Epithelial cell of prostate (primary cell): ENCODE measurements around the gene ARRDC5.
"Not testable (repeated sequence)": the region's sequence is repeated elsewhere in the genome, so short reads cannot be mapped to it uniquely, and the experiment has no call there.

ENCODE experiments used
- DNase-seq: peaks from one replicate; pipeline ENCODE4 v3.0.0-alpha.2; 2011; ENCODE audit warnings: low read depth, low spot score
- H3K27ac ChIP-seq: fragments of 450-650 bp; 2 replicates; pipeline ENCODE4 v1.5.1; 2017; ENCODE audit warnings: mild to moderate bottlenecking

Gene ARRDC5

DNA sequence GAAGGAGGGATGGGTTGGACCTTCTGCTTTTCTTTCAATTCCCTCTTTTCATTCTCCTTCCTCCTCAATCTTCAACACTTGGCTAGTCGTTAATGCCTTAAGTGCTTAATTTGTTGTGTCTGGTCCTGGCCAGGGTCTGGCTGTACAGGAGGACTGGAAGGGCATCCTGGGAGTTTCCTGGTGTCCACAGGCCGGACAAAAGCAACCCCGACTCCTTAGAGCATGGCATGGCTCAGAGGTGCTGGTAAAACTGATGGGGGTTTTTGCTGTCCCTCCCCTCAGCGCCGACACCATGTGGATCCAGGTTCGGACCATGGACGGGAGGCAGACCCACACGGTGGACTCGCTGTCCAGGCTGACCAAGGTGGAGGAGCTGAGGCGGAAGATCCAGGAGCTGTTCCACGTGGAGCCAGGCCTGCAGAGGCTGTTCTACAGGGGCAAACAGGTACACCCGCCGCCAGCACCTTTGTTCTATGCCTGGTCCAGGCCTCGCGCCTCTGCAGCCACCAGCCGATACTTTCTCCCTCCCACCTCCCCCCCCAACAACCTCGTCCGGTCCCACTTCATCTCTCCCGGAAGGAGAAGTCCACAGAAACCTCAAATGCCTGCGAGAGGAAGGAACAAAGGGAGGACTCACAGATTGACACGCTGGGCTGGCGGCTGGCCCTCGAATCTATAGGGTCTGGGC, 8.0 kb upstream of the ARRDC5 start:
- DNase-seq, result no peak

DNA sequence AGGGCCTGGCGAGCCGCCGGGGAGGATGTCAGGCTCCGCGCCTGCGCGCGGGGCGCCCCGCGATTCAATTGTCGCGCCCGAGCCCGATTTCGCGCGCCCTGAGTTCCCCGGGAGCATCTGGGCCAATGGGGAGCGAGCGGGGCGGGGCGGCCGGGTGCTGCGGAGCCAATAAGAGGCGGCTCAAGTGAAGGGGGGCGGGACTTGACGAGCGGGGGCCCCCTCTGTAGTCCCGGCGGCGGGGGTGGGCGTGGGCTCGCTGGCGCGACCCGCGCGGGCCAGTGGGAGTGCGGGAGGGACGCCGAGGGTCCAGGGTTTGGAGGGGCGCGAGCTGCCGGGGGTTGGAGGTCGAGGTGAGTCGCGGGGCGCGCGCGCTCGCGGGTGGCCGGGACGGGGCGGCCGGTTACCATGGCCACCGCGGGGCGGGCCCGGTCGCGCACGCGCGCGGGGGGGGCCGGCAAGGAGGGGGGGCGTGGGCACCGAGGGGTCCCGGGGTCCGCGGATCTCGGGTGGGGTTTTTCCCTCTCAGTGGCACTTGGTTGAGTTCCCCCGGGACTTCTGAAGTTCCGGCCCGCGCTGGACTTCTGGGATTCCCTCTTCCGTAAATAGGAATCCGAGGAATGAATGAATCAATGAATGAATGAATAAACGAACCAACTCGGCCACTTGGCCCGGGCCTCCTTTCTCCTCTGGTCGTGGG, 7.3 kb upstream of the ARRDC5 start:
- H3K27ac ChIP-seq, result peak overlapping the region; percentile 80
- DNase-seq, result peak; percentile 55

More for the DNA sequence above, 8.0 kb upstream of the ARRDC5 start:
- H3K27ac ChIP-seq, result peak overlapping the region; percentile 80

DNA sequence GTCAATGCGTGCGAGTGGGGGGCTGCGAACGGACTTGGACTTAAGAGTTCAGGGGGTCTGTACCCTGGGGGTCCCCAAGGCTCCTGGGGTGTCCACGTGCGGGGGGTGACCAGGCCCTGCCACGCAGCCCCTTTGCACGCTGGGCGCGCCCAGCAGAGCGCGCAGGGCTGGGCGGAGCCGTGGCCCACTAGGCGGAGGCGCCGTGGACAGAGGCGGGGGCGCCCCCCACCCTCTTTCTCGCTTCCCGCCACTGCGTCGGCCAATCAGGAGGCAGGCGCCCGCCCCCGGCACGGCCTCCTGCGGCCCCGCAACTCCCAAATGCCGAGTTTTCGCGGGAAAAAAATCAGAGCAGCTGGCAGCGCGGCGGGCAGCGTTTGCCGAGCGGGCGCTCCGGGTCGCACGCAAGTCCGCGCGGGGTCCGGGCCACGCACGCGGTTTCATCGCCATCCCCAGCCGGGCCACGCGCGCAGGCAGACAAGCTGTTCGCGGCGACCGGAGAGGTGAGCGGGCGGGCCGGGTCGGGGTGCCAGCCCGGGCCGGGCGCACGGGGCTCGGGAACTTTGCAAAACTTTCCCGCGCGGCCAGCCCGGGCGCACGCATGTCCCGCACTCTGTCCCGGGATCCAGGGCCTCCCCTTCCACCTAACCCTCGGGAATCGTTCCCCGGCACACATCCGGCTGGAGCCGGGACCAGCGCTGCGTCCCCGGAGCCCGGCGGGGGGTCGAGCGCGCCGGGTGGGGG, 6.6 kb upstream of the ARRDC5 start, which contains the start of gene UHRF1:
Gene UHRF1 (plus strand): TSS at position 346 of the 741 bp plus-strand sequence. CDS start 1,385 bp downstream, outside the sequence.
- no peak for DNase-seq
- H3K27ac ChIP-seq, result peak within 1 kb of the TSS; percentile 80

DNA sequence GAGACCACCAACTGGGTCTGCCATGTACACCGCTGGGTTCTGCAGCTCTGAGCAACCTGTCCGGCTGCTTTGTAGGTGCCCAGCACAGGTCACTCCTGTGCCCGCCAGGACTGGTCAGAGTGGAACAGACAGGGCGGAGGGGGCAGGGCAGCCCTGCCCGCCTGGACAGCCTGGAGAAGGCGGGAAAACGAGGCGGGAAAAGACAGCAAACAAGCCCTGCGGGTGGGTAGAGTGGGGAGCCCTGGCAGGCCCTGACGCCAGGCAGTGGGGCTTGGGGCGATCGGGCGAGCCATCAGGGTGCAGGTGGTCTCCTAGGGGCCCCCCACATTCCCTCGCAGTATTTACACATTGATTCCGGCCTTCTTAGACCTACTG, 6.1 kb upstream of the ARRDC5 start:
- DNase-seq, result no peak
- no peak overlapping the region for H3K27ac ChIP-seq

DNA sequence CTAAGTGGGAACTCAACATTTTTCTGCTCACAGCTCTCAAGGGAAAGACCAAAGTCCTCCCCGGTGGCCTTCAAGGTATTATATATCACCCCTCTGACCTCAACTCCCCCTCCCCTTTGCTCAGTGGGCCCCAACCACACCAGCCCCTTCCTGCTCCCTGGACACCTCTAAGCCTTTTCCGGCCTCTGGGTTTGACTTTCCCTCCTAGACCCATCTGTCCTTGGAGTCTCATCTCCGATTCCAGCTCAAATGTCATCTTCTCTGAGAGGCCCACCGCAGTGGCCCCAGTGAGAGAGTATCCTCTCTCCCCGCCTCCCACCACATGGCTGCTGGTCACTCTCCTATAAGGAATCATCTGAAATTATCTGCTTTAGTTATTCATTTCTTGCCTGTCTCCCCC, 5.7 kb upstream of the ARRDC5 start:
- no peak overlapping the region for H3K27ac ChIP-seq

DNA sequence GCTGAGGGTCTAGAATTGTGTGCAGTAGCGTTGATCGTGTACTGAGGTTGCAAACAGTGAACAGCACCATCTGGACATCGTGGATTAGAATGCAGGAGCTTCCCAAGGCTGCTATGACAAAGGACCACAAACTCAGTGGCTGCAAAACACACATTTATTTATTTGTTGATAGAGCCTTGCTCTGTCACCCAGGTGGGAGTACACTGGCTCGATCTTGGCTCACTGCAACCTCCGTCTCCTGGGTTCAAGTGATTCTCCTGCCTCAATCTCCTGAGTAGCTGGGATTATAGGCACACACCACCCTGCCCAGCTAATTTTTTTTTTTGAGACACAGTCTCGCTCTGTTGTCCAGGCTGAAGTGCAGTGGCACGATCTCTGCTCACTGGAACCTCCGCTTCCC, 4.3 kb upstream of the ARRDC5 start:
- no peak for DNase-seq
- no peak overlapping the region for H3K27ac ChIP-seq

More for the DNA sequence above, 5.7 kb upstream of the ARRDC5 start:
- DNase-seq, result no peak

DNA sequence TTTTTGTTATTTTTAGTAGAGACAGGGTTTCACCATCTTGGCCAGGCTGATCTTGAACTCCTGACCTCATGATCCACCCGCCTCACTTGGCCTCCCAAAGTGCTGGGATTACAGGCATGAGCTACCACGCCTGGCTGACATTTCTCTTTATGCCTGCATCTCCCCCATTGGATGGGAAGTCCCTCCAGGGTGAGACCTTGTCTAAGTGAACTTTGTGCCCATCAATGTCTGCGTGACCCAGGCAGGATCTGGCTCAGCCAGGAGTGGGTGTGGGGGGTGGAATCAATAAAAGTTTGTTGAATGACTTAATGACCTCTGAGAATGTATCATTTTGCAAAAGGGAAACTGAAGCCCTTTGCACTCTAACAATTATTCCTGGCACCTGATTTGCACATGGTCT, 1.8 kb upstream of the ARRDC5 start:
- no peak for DNase-seq
- H3K27ac ChIP-seq, result no peak overlapping the region

DNA sequence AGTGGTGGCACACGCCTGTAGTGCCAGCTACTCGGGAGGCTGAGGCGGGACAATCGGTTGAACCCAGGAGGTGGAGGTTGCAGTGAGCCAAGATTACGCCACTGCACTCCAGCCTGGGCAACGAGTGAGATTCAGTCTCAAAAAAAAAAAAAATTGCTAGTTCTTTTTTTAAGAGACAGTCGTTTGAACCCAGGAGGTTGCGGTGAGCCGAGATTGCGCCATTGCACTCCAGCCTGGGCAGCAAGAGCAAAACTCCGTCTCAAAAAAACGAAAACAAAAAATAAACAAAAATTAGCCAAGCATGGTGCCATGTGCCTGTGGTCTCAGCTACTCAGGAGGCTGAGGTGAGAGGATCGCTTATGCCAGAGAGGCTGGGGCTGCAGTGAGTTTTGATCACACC, 1.8 kb downstream of the ARRDC5 start:
- not testable (repeated sequence) for DNase-seq, H3K27ac ChIP-seq

DNA sequence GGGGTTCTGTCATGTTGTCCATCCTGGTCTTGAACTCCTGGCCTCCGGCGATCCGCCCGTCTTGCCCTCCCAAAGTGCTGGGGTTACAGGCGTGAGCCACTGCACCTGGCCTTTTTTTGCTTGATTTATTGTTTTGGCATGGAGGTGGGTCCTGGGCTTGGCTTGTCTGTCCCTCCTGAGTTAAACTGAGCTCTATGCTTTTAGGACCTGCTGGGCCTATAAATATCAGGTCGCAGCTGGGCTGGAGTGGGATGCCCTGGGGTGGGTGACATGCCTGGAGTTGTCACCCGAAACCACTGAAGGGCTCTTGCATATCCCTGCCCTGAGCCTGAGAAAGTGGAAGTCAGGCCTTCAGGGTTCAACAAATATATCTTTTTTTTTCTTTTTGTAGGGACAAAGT, 5.5 kb downstream of the ARRDC5 start:
- H3K27ac ChIP-seq, result no peak overlapping the region
- no peak for DNase-seq

DNA sequence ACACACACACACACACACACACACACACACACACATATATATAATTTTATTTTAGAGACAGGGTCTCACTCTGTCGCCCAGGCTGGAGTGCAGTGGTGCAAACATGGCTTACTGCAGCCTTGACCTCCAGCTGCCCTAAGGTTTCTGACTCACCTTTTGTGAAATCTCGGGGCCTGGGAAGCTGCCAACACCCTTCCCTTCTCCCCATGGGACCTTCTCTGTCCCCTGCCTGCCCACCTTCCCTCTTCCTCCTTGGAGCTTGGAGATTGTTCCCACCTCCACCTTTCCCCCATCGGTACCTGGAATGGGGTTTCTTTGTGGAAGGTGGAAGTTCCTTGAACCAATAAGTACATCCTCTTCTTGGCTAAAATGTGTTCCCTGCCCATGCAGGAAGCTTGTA, 6.3 kb downstream of the ARRDC5 start:
- H3K27ac ChIP-seq, result no peak overlapping the region
- DNase-seq, result no peak

DNA sequence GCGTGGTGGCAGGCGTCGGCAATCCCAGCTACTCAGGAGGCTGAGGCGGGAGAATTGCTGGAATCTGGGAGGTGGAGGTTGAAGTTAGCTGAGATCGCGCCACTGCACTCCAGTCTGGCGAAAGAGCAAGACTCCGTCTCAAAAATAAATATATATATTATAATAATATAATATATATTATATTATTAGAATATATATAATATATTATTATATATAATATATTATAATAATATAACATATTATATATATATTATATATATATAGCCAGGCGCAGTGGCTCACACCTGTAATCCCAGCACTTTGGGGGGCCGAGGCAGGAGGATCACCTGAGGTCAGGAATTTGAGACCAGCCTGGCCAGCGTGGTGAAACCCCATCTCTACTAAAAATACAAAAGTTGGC, 9.7 kb downstream of the ARRDC5 start:
- DNase-seq, H3K27ac ChIP-seq: not testable (repeated sequence)

DNA sequence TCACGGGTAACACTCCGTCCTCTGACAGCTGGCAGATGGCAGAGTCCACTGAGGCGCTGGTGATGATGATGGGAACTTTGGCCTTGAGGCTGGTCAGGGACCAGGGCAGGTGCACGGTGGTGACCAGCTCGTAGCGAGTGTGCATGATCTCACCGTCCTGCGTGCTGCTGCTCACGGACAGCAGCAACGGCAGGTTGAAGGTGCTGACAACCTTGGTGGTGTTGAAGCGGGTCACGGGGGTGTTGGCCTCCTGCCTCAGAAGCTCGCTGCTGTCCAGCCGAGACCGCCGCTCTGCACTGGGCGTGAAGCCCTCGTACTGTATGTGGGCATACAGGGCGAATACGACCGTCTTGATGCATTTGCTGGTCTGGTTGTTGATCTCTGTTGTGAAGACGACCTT, 11.6 kb downstream of the ARRDC5 start:
- DNase-seq, result no peak
- no peak overlapping the region for H3K27ac ChIP-seq

DNA sequence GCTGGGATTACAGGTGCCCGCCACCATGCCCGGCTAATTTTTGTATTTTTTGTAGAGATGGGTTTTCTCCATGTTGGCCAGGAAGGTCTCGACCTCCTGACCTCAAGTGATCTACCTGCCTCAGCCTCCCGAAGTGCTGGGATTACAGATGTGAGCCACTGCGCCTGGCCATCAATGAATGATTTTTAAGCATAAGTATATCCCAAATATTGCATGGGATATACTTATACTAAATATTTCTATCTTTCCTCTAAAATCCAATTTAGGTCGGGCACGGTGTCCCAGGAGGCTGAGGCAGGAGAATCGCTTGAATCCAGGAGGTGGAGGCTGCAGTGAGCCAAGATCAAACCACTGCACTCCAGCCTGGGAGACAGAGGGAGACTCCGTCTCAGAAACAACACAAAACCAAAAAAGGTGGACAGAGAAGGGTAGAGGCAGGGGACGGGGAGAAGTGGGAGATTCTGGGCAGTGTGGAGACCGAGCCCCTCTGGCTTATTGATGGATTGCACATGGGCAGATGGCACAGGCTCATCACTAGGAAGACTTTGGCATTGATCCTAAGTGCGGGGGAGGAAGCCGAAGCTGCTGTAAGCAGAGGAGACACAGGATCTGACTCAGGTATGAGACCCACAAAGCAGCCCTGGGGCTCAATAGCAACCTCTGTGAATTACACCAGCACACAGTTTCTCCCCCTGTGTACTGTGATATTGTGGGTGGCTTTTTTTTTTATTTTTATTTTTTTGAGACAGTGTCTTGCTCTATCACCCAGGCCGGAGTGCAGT, 13.5 kb downstream of the ARRDC5 start:
- DNase-seq, result peak; percentile 70
- H3K27ac ChIP-seq, result peak overlapping the region; percentile 66

DNA sequence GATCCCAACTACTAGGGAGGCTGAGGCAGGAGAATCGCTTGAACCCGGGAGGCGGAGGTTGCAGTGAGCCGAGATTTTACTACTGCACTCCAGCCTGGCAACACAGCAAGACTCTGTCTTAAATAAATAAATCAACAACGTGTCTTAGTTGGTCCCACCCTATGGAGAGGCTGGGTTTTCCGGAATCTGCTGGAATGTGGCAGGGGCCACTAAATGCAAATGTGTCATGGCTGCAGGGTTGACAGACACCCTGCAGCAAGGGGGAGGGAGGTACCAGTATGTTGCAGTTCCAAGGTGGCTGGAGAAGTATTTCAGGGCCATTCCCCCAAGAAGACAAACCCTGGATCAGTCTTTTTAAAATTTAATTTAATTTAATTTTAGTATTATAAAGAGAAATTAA, 14.9 kb downstream of the ARRDC5 start:
- H3K27ac ChIP-seq, DNase-seq: not testable (repeated sequence)

DNA sequence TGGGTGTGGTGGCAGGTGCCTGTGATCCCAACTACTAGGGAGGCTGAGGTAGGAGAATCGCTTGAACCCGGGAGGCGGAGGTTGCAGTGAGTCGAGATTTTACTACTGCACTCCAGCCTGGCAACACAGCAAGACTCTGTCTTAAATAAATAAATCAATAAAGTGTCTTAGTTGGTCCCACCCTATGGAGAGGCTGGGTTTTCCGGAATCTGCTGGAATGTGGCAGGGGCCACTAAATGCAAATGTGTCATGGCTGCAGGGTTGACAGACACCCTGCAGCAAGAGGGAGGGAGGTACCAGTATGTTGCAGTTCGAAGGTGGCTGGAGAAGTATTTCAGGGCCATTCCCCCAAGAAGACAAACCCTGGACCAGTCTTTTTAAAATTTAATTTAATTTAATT, 17.7 kb downstream of the ARRDC5 start:
- not testable (repeated sequence) for DNase-seq, H3K27ac ChIP-seq

DNA sequence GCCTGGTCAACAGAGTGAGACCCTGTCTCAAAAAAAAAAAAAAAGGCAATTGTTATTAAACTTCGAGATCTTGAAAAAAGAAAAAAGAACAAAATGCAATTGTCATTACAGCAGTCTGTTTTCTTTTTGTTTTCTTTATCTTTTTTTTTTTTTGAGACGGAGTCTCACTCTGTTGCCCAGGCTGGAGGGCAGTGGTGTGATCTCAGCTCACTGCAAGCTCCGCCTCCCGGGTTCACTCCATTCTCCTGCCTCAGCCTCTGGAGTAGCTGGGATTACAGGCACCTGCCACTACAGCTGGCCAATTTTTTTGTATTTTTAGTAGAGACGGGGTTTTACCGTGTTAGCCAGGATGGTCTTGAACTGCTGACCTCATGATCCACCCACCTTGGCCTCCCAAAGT, 19.8 kb downstream of the ARRDC5 start:
- not testable (repeated sequence) for DNase-seq, H3K27ac ChIP-seq

DNA sequence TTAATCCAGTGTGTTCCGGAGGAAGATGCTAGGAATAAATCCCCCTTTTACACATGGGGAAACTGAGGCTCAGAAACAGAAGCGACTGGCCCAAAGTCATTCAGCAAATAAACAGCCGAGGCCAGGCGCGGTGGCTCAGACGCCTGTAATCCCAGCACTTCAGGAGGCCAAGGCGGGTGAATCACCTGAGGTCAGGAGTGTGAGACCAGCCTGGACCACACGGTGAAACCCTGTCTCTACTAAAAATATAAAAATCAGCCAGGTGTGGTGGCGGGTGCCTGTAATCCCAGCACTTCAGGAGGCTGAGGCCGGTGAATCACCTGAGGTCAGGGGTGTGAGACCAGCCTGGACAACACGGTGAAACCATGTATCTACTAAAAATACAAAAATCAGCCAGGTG, 23.7 kb downstream of the ARRDC5 start:
- H3K27ac ChIP-seq, result no peak overlapping the region

DNA sequence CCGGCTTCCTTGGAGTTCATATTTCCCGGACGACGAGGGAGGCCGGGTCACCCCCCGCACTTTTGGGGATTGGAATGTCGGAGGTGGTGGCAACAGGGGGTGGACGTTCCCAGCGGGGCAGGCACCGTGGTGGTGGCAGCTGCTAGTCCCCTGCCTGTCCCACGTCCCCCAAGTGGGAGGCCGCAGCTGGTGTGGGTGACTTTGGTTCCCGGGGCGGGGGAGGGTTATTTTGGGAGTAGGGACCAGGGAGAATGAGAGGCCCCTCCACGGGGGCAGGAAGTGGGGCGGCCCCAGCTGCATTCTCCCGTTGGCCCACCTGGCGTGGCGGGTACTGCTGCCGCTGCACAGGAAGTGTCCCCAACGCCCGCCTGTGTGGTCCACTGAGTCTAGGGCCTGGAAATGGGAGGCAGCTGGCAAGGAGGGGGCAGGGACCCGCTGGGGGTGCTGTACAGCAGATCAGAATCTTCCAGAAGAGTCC, 24.2 kb downstream of the ARRDC5 start:
- no peak overlapping the region for H3K27ac ChIP-seq
- DNase-seq, result no peak

More for the DNA sequence above, 23.7 kb downstream of the ARRDC5 start:
- DNase-seq, result no peak

DNA sequence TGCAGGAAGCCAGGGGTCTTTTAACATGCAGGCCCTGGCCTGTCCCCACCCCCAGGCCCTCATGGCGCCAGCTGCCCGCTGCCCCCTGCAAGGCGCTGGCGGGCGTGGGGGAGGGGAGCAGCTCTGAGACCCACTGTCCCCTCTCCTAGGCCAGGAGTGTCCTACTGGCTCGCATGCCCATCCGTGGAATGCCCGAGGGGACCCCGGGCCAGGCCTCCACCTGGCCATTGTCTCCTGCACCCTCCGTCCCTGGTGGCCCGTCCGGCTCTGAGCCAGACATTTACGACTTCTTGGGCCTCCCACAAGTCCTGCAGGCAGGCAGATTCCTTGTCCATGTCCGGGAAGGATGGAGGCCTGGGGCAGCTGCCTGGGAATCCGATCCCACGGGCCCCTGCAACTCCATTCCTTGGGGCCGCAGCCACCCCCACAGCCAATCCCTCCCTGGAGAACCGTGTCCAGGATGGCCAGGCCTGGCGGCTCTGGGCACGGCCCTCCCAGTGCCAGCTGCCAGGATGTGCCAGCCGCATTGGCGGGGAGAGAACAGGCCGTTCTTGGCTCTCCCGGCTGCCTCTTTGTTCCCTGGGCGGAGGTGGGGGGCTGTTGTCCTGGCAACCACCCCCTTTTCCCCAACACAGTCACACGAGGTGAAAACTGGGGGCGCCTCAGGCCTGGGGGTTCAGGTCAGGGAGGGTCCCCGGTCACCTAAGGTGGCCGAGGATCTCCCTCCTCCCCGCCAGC, 24.8 kb downstream of the ARRDC5 start:
- DNase-seq, result no peak
- H3K27ac ChIP-seq, result no peak overlapping the region

DNA sequence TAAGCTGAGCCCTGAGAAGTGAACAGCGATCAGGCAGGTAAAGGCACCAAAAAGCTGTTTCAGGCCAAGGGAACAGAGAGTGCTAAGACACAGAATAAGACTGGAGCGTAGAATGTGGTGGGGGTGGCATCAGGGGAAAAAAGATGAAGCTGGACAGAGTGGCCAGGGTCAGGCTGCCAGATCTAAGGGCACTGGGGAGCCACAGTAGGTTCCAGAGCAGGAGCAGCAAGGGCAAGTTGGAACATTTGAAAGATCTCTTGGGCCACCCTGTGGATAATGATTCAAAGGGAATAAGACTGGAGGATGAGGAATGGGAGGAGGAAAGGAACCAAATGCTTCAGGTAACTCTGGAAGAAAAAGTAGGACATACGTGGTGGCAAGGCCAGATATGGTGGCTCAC, 28.8 kb downstream of the ARRDC5 start:
- no peak overlapping the region for H3K27ac ChIP-seq
- DNase-seq, result no peak
